Myocyte (in vitro differentiated cells): ENCODE results near the gene AHCYL2. TPM values are rescaled to one million over a fixed set of nuclear protein-coding genes. Genes with fewer than 3 reads are reported as not detected.
"Not testable (repeated sequence)": the region's sequence is repeated elsewhere in the genome, so short reads cannot be mapped to it uniquely, and the experiment has no call there.

Source experiments
- DNase-seq: peaks from one replicate; pipeline ENCODE4 v3.0.0-alpha.2; 2012; ENCODE audit warnings: low read depth
- total RNA-seq: library from RNA; depleted of rRNA; stranded (reverse); fragments of >200 nt; gene quantifications from 2 replicates; pipeline ENCODE4 v1.2.3, GENCODE V29; 2014

AHCYL2 gene
- total RNA-seq, 1 donor from 2014 or later: 20.4 TPM

DNA sequence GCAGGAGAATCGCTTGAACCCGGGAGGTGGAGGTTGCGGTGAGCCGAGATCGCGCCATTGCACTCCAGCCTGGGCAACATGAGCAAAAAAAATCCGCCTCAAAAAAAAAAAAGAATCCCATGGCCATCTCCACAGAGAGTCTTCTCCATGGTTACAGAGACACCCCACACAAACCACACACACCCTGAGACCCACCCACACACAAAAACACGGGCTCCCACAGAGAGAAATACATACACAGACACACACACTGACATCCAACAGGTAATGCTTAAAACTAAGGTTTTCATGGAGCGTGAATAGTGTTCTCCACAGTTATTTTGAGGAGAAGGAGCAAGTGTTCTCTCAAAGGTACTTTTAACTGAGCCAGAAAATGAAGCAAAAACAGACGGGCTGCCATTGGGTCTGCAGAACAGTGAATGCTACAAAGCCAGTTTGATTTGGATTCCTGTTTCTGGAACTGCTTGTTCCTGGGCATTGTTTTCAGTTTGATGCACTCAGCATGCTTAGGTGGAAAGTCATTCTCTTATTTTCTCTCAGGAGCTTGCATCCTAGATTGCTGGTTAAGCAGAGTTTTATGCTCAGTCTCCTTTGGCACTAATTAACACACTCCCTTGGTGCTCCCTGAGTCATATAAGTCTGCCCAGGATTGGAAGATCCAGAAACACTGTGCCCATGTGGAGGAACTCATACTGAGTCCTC lies 15.4 kb downstream of the AHCYL2 start:
- no peak for DNase-seq

DNA sequence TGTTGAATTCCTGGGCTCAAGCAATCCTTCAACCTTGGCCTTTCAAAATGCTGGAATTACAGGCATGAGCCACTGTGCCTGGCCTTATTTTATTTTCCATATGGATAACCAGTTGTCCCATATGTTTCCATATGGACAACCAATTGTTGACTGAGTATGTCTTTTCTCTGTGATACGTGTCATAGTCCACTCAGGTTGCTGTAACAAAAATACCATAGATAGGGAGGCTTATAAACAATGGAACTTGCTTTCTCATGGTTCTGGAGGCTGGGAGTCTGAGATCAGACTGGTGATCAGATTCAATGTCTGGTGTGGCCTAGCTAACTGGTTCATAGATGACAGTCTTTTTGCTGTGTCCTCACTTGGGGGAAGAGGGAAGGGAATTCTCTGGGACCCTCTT lies 19.4 kb downstream of the AHCYL2 start:
- no peak for DNase-seq

DNA sequence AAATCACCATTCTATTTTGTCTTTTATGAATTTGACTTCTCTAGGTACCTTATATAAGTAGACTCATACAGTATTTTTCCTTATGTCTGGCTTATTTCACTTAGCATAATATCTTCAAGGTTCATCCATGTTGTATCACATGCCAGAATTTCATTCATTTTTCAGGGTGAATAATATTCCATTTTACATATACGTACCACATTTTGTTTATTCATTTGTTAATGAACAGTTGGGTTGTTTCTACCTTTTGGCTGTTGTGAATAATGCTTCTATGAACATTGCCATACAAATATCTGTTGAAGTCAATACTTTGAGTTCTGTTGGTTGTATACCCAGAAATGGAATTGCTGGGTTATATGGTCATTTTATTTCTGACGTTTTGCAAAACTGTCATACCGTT lies 20.7 kb downstream of the AHCYL2 start:
- DNase-seq: no peak

DNA sequence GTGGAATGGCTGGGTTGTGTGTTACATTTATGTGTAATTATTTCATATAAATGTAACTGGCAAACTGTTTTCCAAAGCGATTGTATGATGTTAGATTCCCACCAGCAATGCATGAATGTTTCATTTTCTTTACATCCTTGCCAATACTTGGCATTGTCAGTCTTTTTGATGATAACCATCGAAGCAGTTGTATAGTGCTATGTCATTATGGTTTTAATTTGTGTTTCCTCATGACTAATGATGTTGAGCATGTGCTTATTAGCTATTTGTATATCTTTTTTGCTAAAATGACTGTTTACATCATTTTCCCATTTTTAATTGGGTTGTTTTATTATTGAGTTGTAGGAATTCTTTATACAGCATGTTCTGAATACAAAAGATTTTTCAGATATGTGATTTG lies 22.3 kb downstream of the AHCYL2 start:
- no peak for DNase-seq

GRCh38 chr7:129252128-129252527 lies 27.3 kb downstream of the AHCYL2 start:
- DNase-seq: no peak

DNA sequence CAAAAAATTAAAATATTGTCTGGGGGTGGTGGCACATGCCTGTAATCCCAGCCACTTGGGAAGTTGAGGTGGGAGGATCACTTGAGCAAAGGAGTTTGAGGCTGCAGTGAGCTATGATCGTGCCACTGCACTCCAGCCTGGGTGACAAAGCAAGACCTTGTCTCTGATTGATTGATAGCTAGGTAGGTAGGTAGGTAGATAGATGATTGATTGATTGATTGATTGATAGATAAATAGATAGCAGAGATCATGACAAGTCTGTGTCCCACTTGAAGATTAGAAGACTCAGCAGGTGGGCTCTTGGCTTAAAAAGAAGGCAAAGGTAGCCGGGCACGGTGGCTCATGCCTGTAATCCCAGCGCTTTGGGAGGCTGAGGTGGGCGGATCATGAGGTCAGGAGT lies 27.8 kb downstream of the AHCYL2 start:
- not testable (repeated sequence) for DNase-seq

DNA sequence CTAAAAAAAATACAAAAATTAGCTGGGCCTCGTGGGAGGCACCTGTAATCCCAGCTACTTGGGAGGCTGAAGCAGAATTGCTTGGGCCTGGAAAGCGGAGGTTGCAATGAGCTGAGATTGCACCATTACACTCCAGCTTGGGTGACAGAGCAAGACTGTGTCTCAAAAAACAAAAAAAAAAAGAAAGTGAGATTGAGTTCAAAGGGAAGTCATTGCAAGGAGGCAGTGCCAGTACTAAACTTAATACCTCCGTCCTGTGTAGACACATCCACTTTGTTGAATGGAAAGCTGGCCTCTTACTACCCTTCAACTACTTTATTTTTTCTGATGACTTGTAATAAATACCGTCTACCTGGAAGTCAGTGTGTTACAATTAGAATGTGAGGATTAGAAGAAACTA lies 31.0 kb downstream of the AHCYL2 start:
- DNase-seq: no peak

- DNase-seq: no peak
Measured at GRCh38 chr7:129256221-129256620, 31.4 kb downstream of the AHCYL2 start.

DNA sequence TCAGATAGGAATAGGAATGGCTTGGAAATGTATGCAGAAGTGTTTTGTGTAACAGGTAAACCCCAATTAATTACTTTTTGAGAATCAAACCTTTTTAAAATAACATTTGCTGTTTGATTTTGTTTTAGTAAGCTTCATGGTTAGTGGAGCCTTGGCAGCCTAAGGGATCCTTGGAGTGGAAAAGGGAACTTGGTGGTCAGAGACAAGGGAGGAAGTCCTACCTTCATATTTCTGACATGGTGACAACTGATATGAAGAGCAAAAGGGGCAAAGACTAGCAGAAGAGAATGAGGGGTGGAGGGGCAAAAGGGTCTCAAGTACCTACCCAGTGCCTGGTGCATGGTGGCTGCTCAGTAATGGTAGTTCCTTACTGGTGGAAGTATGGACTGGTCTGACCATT lies 32.3 kb downstream of the AHCYL2 start:
- DNase-seq: no peak

- DNase-seq: no peak
Measured at GRCh38 chr7:129258649-129259389, 34.0 kb downstream of the AHCYL2 start.

- peak; percentile 71 for DNase-seq
Measured at GRCh38 chr7:129262324-129262723, 37.5 kb downstream of the AHCYL2 start.

DNA sequence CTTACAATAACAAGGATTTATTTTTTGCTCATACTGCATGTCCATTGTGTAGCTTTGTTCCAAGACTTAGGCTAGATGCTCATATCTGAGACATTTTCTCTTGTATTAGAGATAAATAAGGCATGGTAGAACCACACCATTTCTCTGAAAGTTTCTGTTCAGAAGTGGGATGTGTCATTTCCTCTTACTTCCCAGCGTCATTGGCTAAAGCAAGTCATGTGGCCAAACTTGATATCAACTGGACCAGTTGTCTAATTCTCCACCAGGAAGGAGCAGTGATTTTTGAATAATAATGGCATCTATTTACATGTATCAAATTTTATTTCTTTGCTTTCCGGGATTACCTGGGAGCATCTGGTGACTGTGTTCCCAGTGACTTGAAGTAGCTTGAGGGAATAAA lies 38.3 kb downstream of the AHCYL2 start:
- DNase-seq: no peak

- no peak for DNase-seq
Measured at GRCh38 chr7:129264534-129264933, 39.7 kb downstream of the AHCYL2 start.

DNA sequence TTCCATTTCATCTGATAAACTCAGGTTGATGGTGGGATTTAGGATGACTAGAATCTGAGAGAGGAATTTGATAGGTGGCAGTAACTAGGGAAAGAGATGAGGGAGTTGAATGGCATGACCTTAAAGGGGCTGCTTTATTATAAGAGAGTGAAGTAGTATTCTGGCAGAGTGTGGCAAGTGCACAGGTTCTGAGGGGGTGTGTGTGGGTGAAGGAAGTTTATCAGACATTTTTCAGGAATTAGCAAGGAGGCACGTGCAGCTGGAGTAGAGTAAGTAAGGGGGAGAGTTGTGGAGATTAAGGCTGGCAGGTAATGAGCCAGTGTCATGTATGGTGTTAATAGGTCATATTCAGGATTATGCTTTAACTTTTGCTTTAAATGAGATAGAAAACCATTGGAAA lies 40.5 kb downstream of the AHCYL2 start:
- DNase-seq: no peak

DNA sequence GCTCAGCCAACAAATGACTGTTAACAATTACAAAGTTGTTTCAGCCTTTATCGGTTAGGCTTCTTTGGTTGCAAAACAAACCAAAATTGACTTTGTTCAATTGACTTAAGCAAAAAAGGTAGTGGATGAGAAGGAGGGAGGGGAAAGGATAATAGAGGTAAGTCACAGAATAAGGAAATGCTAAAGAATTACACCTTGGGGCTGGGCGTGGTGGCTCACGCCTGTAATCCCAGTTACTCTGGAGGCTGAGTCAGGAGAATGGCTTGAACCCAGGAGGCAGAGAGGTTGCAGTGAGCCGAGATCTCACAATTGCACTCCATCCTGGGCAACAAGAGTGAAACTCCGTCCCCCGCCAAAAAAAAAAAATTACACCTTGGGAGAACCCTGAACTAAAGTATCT lies 41.4 kb downstream of the AHCYL2 start:
- DNase-seq: no peak

DNA sequence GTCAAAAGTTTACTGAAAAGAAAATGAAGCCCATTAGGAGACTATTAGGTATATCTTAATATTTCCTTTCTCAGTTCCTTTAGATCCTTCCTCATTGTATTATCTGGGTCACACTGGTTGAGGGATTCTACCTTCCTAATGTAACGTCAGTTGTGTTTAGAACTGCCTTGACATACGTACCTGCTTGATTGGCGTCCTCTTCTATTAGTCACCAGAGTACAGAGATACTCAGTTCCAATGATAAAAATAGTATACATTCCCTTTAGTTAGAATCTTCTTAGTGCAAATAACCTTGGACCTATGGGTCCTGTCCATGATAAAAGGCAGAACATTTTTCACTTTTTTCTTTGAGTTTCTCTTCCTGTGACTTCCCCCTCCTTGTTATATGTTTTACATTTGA lies 45.2 kb downstream of the AHCYL2 start:
- DNase-seq: no peak

- peak; percentile 63 for DNase-seq
Measured at GRCh38 chr7:129271500-129272355, 46.9 kb downstream of the AHCYL2 start.

- DNase-seq: no peak
Measured at GRCh38 chr7:129273936-129274335, 49.1 kb downstream of the AHCYL2 start.

DNA sequence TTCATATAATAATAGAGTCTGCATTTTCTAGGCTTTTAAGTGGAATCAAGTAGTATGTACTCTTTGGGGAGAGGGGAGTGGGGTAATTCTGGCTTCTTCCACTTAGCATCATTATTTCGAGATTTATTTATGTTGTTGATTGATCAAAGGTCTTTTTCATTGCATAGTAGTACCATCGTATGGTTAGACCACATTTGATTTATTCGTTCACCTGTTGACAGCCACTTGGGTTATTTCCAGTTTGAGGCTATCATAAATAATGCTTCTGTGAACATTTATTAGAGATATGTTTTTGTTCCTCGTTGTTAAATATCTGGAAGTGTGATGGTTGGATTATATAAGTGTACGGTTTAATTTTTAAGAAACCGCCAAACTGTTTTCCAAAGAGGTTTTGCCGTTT lies 52.8 kb downstream of the AHCYL2 start:
- DNase-seq: no peak

DNA sequence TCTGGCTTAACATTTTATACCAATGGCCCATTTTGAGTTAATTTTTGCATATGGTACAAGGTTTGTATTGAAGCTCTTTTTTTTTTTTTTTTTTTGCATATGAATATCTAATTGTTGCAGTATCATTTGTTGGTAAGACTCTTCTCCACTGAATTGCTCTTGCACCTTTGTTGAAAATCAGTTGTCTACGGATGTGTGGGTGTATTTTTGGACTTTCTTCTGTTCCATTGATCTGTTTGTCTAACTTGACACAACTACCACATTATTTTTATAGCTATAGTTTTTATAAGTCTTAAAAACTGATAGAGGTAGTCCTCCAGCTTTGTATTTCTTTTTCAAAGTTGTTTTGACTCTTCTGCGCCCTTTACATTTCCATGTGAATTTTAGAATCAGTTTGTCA lies 53.9 kb downstream of the AHCYL2 start:
- no peak for DNase-seq

- DNase-seq: no peak
Measured at GRCh38 chr7:129279757-129280156, 54.9 kb downstream of the AHCYL2 start.

GRCh38 chr7:129281163-129281562 lies 56.3 kb downstream of the AHCYL2 start:
- no peak for DNase-seq
